HepG2 (cell line): Measurements from ENCODE around the gene LAPTM4A. TPM values are rescaled to one million over a fixed set of nuclear protein-coding genes. Genes with fewer than 3 reads are reported as not detected.

Experiments used
- GABPB1 ChIP-seq: IDR thresholded peaks from 2 replicates; pipeline ENCODE4 v1.6.1; 2016; ENCODE audit warnings: mild to moderate bottlenecking, missing genetic modification reagents, moderate library complexity, missing compliant biosample characterization
- HMGA1 ChIP-seq: sonication (generic); formaldehyde crosslinking; conservative IDR thresholded peaks from 2 replicates; pipeline ENCODE4 v1.4.0; 2020; ENCODE audit warnings: missing genetic modification reagents
- MTA1 ChIP-seq: sonication (generic); formaldehyde crosslinking; IDR thresholded peaks from 2 replicates; pipeline ENCODE4 v1.4.0; 2020; ENCODE audit warnings: missing genetic modification reagents, mild to moderate bottlenecking, borderline replicate concordance
- NFYC ChIP-seq: IDR thresholded peaks from 2 replicates; pipeline ENCODE4 v1.6.1; 2016; ENCODE audit warnings: missing genetic modification reagents, missing compliant biosample characterization
- RBAK ChIP-seq: sonication (generic); formaldehyde crosslinking; IDR thresholded peaks from 2 replicates; pipeline ENCODE4 v1.5.1; 2020; ENCODE audit warnings: mild to moderate bottlenecking, missing genetic modification reagents
- SMAD3 ChIP-seq: sonication (generic); formaldehyde crosslinking; IDR thresholded peaks from 2 replicates; pipeline ENCODE4 v1.4.0; 2020; ENCODE audit warnings: missing genetic modification reagents
- XBP1 ChIP-seq: sonication (generic); formaldehyde crosslinking; IDR thresholded peaks from 2 replicates; pipeline ENCODE4 v1.5.0; 2020; ENCODE audit warnings: missing genetic modification reagents
- ZBTB7B ChIP-seq: sonication (generic); formaldehyde crosslinking; IDR thresholded peaks from 2 replicates; pipeline ENCODE4 v1.4.0; 2020; ENCODE audit warnings: missing genetic modification reagents
- ZFP62 ChIP-seq: sonication (generic); formaldehyde crosslinking; IDR thresholded peaks from 2 replicates; pipeline ENCODE4 v1.4.0; 2020; ENCODE audit warnings: missing genetic modification reagents
- ZNF24 ChIP-seq: fragments of 450-650 bp; IDR thresholded peaks from 2 replicates; pipeline ENCODE4 v1.6.1; 2017; ENCODE audit warnings: antibody characterized with exemption, mild to moderate bottlenecking
- ZNF296 ChIP-seq: sonication (generic); formaldehyde crosslinking; conservative IDR thresholded peaks from 2 replicates; pipeline ENCODE4 v1.5.0; 2020; ENCODE audit warnings: mild to moderate bottlenecking, missing genetic modification reagents
- ZNF350 ChIP-seq: sonication (generic); formaldehyde crosslinking; IDR thresholded peaks from 2 replicates; pipeline ENCODE4 v1.4.0; 2020; ENCODE audit warnings: mild to moderate bottlenecking, low read depth, missing genetic modification reagents, borderline replicate concordance
- polyA plus RNA-seq, 8 experiments: library from polyadenylated mRNA; depleted of rRNA in 3 of 8; stranded (reverse) in 7 of 8; unstranded in 1 of 8; fragments of >200 nt; fragmentation: Illumina TruSeq in 4 of 8; extraction: Trizol in 4 of 8; gene quantifications; 2 replicates each; pipeline versions ENCODE4 v1.2.1 to v1.2.3, GENCODE V29; 2011 to 2016; ENCODE audit warnings: low read depth in 4 of 8, missing spikeins in 1 of 8, mixed read lengths in 1 of 8; ENCODE audit not compliant: insufficient read depth in 1 of 8
- total RNA-seq, 5 experiments: library from RNA; depleted of rRNA; stranded (reverse); fragments of >200 nt; fragmentation: Illumina TruSeq; extraction: Trizol; gene quantifications; 2 replicates each; pipeline ENCODE4 v1.2.3, GENCODE V29; 2016; ENCODE audit warnings: low read depth in 1 of 5
- TF ChIP-seq, protein P1 (sequence below): sonication (generic); formaldehyde crosslinking; IDR thresholded peaks from 2 replicates; pipeline ENCODE4 v1.8.0; 2022; ENCODE audit warnings: low read depth, missing genetic modification reagents
- TF ChIP-seq, protein P2 (sequence below): IDR thresholded peaks from 2 replicates; pipeline ENCODE4 v1.4.0; 2020; ENCODE audit warnings: mild to moderate bottlenecking, missing genetic modification reagents
- TF ChIP-seq, protein P3 (sequence below): sonication (generic); formaldehyde crosslinking; IDR thresholded peaks from 2 replicates; pipeline ENCODE4 v1.4.0; 2020; ENCODE audit warnings: missing genetic modification reagents, borderline replicate concordance
- TF ChIP-seq, protein P4 (sequence below): sonication (generic); formaldehyde crosslinking; IDR thresholded peaks from 2 replicates; pipeline ENCODE4 v1.4.0; 2020; ENCODE audit warnings: missing genetic modification reagents
- TF ChIP-seq, protein P5 (sequence below): sonication (generic); formaldehyde crosslinking; IDR thresholded peaks from 2 replicates; pipeline ENCODE4 v1.5.0; 2020; ENCODE audit warnings: missing genetic modification reagents

The LAPTM4A gene
- total and polyA plus RNA-seq, 2 of the 13 experiments (the other 11 are each of a cell fraction or from before 2014, with no cell fraction given), result 116 to 558 TPM

DNA sequence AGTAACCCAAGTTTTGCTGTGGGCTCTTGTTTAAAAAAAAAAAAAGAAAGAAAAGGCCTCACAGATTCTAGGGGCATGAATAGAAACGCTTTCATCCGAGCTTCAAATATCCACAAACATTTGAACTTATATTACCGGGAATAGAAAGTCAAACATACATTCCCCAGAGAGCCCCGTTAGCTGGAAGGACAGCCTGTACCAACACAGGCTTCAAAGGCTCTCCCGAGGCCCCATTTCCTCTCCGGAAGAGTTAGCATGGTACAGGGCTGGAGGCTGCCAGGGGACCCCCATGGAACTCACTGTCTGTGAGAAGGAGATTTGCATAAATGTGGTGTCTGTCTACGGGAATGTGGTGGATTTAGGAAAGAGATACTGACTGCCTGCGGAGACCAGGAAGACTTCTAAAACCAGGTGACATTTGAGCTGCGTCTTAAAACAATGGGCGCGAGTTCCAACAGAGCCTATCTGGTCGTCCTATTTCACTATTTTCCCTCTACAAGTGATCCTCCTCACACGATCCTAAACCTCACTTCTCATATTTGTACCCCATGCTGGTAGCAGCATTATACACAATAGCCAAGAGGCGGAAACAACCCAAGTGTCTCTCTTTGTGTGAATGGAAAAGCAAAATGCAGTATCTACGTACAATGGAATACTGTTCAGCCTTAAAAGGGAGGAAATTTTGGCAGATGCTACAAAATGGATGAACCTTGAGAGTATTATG is 38.1 kb downstream of the LAPTM4A start (continued):
- TF ChIP-seq, protein P1, sequence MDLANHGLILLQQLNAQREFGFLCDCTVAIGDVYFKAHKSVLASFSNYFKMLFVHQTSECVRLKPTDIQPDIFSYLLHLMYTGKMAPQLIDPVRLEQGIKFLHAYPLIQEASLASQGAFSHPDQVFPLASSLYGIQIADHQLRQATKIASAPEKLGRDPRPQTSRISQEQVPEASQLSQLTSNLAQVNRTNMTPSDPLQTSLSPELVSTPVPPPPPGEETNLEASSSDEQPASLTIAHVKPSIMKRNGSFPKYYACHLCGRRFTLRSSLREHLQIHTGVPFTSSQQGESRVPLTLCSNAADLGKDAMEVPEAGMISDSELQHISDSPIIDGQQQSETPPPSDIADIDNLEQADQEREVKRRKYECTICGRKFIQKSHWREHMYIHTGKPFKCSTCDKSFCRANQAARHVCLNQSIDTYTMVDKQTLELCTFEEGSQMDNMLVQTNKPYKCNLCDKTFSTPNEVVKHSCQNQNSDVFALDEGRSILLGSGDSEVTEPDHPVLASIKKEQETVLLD (CRISPR knock-in tag), result no peak
- TF ChIP-seq SMAD3 (CRISPR knock-in tag) (no peak), GABPB1 (CRISPR knock-in tag) (no peak), ZNF350 (CRISPR knock-in tag) (no peak), ZNF296 (no peak), XBP1 (CRISPR knock-in tag) (no peak), ZFP62 (CRISPR knock-in tag) (no peak), ZNF24 (no peak), RBAK (CRISPR knock-in tag) (no peak), NFYC (CRISPR knock-in tag) (no peak), ZBTB7B (CRISPR knock-in tag) (no peak; the same call in none of the 2 replicates), MTA1 (no peak), HMGA1 (CRISPR knock-in tag) (no peak)
- TF ChIP-seq, protein P2, sequence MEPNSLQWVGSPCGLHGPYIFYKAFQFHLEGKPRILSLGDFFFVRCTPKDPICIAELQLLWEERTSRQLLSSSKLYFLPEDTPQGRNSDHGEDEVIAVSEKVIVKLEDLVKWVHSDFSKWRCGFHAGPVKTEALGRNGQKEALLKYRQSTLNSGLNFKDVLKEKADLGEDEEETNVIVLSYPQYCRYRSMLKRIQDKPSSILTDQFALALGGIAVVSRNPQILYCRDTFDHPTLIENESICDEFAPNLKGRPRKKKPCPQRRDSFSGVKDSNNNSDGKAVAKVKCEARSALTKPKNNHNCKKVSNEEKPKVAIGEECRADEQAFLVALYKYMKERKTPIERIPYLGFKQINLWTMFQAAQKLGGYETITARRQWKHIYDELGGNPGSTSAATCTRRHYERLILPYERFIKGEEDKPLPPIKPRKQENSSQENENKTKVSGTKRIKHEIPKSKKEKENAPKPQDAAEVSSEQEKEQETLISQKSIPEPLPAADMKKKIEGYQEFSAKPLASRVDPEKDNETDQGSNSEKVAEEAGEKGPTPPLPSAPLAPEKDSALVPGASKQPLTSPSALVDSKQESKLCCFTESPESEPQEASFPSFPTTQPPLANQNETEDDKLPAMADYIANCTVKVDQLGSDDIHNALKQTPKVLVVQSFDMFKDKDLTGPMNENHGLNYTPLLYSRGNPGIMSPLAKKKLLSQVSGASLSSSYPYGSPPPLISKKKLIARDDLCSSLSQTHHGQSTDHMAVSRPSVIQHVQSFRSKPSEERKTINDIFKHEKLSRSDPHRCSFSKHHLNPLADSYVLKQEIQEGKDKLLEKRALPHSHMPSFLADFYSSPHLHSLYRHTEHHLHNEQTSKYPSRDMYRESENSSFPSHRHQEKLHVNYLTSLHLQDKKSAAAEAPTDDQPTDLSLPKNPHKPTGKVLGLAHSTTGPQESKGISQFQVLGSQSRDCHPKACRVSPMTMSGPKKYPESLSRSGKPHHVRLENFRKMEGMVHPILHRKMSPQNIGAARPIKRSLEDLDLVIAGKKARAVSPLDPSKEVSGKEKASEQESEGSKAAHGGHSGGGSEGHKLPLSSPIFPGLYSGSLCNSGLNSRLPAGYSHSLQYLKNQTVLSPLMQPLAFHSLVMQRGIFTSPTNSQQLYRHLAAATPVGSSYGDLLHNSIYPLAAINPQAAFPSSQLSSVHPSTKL (CRISPR knock-in tag), result 0 out of 2 replicates have a peak, but pooled peaks have one; percentile 72
- TF ChIP-seq, protein P3, sequence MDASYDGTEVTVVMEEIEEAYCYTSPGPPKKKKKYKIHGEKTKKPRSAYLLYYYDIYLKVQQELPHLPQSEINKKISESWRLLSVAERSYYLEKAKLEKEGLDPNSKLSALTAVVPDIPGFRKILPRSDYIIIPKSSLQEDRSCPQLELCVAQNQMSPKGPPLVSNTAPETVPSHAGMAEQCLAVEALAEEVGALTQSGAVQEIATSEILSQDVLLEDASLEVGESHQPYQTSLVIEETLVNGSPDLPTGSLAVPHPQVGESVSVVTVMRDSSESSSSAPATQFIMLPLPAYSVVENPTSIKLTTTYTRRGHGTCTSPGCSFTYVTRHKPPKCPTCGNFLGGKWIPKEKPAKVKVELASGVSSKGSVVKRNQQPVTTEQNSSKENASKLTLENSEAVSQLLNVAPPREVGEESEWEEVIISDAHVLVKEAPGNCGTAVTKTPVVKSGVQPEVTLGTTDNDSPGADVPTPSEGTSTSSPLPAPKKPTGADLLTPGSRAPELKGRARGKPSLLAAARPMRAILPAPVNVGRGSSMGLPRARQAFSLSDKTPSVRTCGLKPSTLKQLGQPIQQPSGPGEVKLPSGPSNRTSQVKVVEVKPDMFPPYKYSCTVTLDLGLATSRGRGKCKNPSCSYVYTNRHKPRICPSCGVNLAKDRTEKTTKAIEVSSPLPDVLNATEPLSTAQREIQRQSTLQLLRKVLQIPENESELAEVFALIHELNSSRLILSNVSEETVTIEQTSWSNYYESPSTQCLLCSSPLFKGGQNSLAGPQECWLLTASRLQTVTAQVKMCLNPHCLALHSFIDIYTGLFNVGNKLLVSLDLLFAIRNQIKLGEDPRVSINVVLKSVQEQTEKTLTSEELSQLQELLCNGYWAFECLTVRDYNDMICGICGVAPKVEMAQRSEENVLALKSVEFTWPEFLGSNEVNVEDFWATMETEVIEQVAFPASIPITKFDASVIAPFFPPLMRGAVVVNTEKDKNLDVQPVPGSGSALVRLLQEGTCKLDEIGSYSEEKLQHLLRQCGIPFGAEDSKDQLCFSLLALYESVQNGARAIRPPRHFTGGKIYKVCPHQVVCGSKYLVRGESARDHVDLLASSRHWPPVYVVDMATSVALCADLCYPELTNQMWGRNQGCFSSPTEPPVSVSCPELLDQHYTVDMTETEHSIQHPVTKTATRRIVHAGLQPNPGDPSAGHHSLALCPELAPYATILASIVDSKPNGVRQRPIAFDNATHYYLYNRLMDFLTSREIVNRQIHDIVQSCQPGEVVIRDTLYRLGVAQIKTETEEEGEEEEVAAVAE (CRISPR knock-in tag), result no peak
- TF ChIP-seq, protein P4, sequence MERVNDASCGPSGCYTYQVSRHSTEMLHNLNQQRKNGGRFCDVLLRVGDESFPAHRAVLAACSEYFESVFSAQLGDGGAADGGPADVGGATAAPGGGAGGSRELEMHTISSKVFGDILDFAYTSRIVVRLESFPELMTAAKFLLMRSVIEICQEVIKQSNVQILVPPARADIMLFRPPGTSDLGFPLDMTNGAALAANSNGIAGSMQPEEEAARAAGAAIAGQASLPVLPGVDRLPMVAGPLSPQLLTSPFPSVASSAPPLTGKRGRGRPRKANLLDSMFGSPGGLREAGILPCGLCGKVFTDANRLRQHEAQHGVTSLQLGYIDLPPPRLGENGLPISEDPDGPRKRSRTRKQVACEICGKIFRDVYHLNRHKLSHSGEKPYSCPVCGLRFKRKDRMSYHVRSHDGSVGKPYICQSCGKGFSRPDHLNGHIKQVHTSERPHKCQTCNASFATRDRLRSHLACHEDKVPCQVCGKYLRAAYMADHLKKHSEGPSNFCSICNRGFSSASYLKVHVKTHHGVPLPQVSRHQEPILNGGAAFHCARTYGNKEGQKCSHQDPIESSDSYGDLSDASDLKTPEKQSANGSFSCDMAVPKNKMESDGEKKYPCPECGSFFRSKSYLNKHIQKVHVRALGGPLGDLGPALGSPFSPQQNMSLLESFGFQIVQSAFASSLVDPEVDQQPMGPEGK (CRISPR knock-in tag), result no peak; the same call in none of the 2 replicates
- TF ChIP-seq, protein P5, sequence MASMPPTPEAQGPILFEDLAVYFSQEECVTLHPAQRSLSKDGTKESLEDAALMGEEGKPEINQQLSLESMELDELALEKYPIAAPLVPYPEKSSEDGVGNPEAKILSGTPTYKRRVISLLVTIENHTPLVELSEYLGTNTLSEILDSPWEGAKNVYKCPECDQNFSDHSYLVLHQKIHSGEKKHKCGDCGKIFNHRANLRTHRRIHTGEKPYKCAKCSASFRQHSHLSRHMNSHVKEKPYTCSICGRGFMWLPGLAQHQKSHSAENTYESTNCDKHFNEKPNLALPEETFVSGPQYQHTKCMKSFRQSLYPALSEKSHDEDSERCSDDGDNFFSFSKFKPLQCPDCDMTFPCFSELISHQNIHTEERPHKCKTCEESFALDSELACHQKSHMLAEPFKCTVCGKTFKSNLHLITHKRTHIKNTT, result no peak
